Stomach (tissue), 9 donors: ENCODE results near the gene SKI. TPM values are rescaled to one million over a fixed set of nuclear protein-coding genes. Genes with fewer than 3 reads are reported as not detected.

Experiments
- DNase-seq, 2 donors: peaks; one replicate each; pipeline versions ENCODE4 v3.0.0 to v3.0.0-alpha.2; 2013 to 2019
- H3K27ac ChIP-seq, 5 donors: fragments of 200-600 bp in 4 of 5; sonication (generic) in 4 of 5; one replicate each; pipeline ENCODE4 v1.5.1; 2013 to 2019; ENCODE audit warnings: mild to moderate bottlenecking in 1 of 5, moderate library complexity in 1 of 5
- H3K27me3 ChIP-seq, 3 donors: fragments of 200-600 bp; sonication (generic); one replicate each; pipeline ENCODE4 v1.5.1; 2017 to 2019; ENCODE audit warnings: mixed run types in 1 of 3
- H3K36me3 ChIP-seq, 4 donors: fragments of 200-600 bp; sonication (generic); 1 replicate in 3 of 4; 2 replicates in 1 of 4; pipeline ENCODE4 v1.5.1; 2016 to 2019
- H3K4me1 ChIP-seq, 4 donors: fragments of 200-600 bp; sonication (generic); one replicate each; pipeline ENCODE4 v1.5.1; 2016 to 2019
- H3K4me3 ChIP-seq, 4 donors: fragments of 200-600 bp; sonication (generic) in 3 of 4; one replicate each; pipeline ENCODE4 v1.5.1; 2016 to 2019; ENCODE audit warnings: mild to moderate bottlenecking in 1 of 4
- H3K9me3 ChIP-seq, 4 donors: fragments of 200-600 bp; sonication (generic); one replicate each; pipeline ENCODE4 v1.5.1; 2016 to 2019
- EP300 ChIP-seq: sonication (generic); formaldehyde crosslinking; IDR thresholded peaks from one replicate; pipeline ENCODE4 v1.6.1; 2017; ENCODE audit warnings: antibody characterized with exemption
- POLR2A ChIP-seq, 4 donors: fragments of 450-650 bp; IDR thresholded peaks; one replicate each; pipeline ENCODE4 v1.6.1; 2016; ENCODE audit warnings: antibody characterized with exemption in 4 of 4, control low read depth in 2 of 4, mild to moderate bottlenecking in 1 of 4, moderate library complexity in 1 of 4
- POLR2AphosphoS5 ChIP-seq, 3 donors: sonication (generic); formaldehyde crosslinking; IDR thresholded peaks; one replicate each; pipeline ENCODE4 v1.6.1; 2016; ENCODE audit warnings: antibody characterized with exemption in 3 of 3
- WGBS, 5 donors: extraction: QIAGEN DNeasy Blood & Tissue Kit in 3 of 5; methylation state at CpG; one replicate each; pipeline versions ENCODE4 v1.1.5 to v1.1.7; 2013 to 2018; 5-methylcytosine and 5-hydroxymethylcytosine counted together
- intact Hi-C: fragments of 100-400 bp; cut with DNase I; formaldehyde crosslinking; loops from one replicate; pipeline ENCODE4 v1.15.1; 2023; ENCODE audit warnings: low total_unique reads
- polyA plus RNA-seq, 3 donors: library from polyadenylated mRNA; stranded (reverse); fragments of 200-250 nt; gene quantifications; one replicate each; pipeline ENCODE4 v1.2.3, GENCODE V29; 2013
- total RNA-seq, 5 donors: library from RNA; depleted of rRNA; stranded (reverse); fragments of >200 nt; gene quantifications; one replicate each; pipeline versions ENCODE4 v1.1.0 to v1.2.3, GENCODE V29; 2014 to 2016
- TF ChIP-seq, protein P1 (sequence below), 7 experiments: fragments of 450-650 bp in 4 of 7; fragments of 200-600 bp in 3 of 7; sonication (generic) in 3 of 7; IDR thresholded peaks; one replicate each; pipeline ENCODE4 v1.5.1; 2016 to 2019; ENCODE audit warnings: antibody characterized with exemption in 7 of 7, control low read depth in 2 of 7, mild to moderate bottlenecking in 1 of 7
- donor health status: healthy with polysubstance abuse.
- donor health status: Bipolar disorder and iron deficiency.
- donor health status: healthy.

SKI gene
- total and polyA plus RNA-seq, 8 donors, result 7.4 to 84.0 (median 21.0) TPM

DNA sequence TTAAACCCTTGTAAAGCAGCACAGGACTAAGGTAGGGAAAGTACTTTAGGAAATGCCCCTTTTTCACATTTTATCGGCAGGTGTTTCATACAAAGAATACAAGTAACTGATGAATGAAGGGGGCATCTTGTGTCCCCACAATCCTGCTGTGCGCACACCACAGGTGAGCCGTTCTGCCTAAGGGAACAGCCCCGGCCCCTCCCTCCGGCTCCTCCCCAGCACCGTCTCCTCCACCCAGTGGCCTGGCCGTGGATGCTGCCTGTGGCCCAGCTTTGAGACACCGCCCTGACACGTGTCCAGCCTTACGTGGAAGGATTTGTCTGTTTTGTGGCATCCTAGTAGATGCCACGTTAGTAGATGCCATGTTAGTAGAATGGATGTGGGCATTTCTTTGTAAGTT, 46.4 kb upstream of the SKI start:
- no peaks in the 10 kb centered on the region for H3K27me3 ChIP-seq
- no peak overlapping the region for H3K27ac ChIP-seq
- TF ChIP-seq POLR2AphosphoS5 (IDR thresholded peaks at IDR 0.05), result no peak
- TF ChIP-seq, protein P1, sequence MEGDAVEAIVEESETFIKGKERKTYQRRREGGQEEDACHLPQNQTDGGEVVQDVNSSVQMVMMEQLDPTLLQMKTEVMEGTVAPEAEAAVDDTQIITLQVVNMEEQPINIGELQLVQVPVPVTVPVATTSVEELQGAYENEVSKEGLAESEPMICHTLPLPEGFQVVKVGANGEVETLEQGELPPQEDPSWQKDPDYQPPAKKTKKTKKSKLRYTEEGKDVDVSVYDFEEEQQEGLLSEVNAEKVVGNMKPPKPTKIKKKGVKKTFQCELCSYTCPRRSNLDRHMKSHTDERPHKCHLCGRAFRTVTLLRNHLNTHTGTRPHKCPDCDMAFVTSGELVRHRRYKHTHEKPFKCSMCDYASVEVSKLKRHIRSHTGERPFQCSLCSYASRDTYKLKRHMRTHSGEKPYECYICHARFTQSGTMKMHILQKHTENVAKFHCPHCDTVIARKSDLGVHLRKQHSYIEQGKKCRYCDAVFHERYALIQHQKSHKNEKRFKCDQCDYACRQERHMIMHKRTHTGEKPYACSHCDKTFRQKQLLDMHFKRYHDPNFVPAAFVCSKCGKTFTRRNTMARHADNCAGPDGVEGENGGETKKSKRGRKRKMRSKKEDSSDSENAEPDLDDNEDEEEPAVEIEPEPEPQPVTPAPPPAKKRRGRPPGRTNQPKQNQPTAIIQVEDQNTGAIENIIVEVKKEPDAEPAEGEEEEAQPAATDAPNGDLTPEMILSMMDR (IDR thresholded peaks at IDR 0.05), result no peak
- no peak for TF ChIP-seq EP300
- no peak for TF ChIP-seq POLR2A (IDR thresholded peaks at IDR 0.05)
- WGBS, 5 donors, result 89 to 96% (median 95%) methylated on average over 11 of the region's 11 CpGs
- no peaks in the 10 kb centered on the region for H3K4me1 ChIP-seq
- no peaks in the 10 kb centered on the region for H3K9me3 ChIP-seq
- intact Hi-C loops, result no loop called here
- peaks cover 0 to 66% (median 54%) of the 10 kb centered on the region in 4 donors for H3K36me3 ChIP-seq
- no peak overlapping the region for H3K4me3 ChIP-seq
- DNase-seq, result no peak

DNA sequence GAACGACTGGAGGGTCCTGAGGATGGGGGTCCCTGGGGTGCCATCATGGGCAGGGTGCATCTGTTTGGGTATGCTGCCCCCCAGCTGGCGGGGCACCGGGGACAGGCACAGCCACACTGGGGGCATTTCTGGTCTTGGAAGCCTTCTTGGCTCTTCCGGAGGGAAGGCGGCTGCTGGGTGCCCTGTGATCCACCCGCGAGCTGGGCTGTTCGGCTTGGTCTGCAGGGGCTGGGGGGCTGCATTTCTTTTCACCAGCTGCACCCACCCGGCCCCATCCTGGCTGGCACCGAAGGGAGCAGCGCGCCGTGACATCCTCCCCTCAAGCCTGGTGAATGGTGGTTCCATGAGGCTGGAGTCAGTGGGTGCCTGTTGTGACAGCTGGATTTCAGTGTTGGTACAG, 45.7 kb upstream of the SKI start:
- peaks cover 0 to 69% (median 55%) of the 10 kb centered on the region in 4 donors for H3K36me3 ChIP-seq
- H3K4me3 ChIP-seq, result no peak overlapping the region
- TF ChIP-seq EP300 (no peak), POLR2AphosphoS5 (IDR thresholded peaks at IDR 0.05) (no peak), POLR2A (IDR thresholded peaks at IDR 0.05) (no peak)
- TF ChIP-seq, protein P1 (IDR thresholded peaks at IDR 0.05), result no peak
- no peaks in the 10 kb centered on the region for H3K27me3 ChIP-seq
- intact Hi-C loops, result no loop called here
- no peak overlapping the region for H3K27ac ChIP-seq
- H3K9me3 ChIP-seq, result no peaks in the 10 kb centered on the region
- no peaks in the 10 kb centered on the region for H3K4me1 ChIP-seq
- DNase-seq, result no peak
- WGBS, 5 donors, result 95 to 99% (median 96%) methylated on average over 8 to 13 of the region's 13 CpGs

DNA sequence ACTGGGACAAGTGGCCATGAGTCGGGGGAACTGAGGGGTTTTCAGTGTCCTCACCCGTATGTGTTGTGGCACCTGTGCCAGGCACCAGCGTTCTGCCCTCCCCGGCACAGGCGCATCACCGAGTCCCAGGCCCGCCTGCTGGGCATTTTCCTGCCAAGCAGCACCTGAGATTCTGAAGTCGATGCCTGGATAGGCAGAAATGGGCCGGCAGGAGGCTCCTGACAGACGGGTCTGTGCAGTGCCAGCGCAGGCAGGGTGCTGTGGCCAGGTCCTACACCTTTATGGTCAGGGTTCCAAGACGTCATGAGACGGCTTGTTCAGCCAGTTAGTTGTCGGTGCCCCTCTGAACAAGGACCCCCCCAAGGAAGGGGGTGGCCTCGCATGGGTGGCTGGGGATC, 44.2 kb upstream of the SKI start:
- H3K36me3 ChIP-seq, result peaks cover 0 to 53% (median 40%) of the 10 kb centered on the region in 4 donors
- no peak for DNase-seq
- peaks cover 0 to 2% (median 1%) of the 10 kb centered on the region in 4 donors for H3K4me1 ChIP-seq
- no peaks in the 10 kb centered on the region for H3K9me3 ChIP-seq
- 88 to 94% (median 92%) methylated on average over 15 of the region's 15 CpGs for WGBS, 5 donors
- H3K27me3 ChIP-seq, result no peaks in the 10 kb centered on the region
- no peak overlapping the region for H3K27ac ChIP-seq
- H3K4me3 ChIP-seq, result no peak overlapping the region
- intact Hi-C loops, result no loop called here
- TF ChIP-seq POLR2AphosphoS5 (IDR thresholded peaks at IDR 0.05) (no peak), POLR2A (IDR thresholded peaks at IDR 0.05) (no peak), EP300 (no peak)
- TF ChIP-seq, protein P1 (IDR thresholded peaks at IDR 0.05), result no peak

DNA sequence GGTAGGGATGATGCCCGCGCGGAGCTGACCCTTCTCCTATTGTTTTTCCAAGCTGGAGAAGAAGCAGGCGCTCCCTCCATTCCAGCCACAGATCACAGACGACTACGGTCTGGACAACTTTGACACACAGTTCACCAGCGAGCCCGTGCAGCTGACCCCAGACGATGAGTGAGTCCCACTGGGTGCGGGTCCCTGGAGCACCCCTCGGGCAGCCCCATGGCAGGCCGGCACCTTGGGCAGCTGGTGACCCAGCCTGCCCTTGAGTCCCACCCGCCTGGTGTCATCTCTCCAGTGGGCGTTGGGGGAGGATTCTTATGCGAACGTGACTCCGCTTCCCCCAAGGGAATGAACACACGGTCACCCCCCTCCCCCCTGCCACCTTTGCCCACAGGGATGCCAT, 43.6 kb upstream of the SKI start:
- WGBS, 5 donors, result 90 to 95% (median 94%) methylated on average over 9 to 18 of the region's 18 CpGs
- no peaks in the 10 kb centered on the region for H3K9me3 ChIP-seq
- no peak overlapping the region for H3K4me3 ChIP-seq
- H3K36me3 ChIP-seq, result peaks cover 0 to 49% (median 40%) of the 10 kb centered on the region in 4 donors
- H3K27me3 ChIP-seq, result no peaks in the 10 kb centered on the region
- H3K4me1 ChIP-seq, result peaks cover 0 to 7% (median 6%) of the 10 kb centered on the region in 4 donors
- intact Hi-C loops, result no loop called here
- DNase-seq, result no peak
- no peak overlapping the region for H3K27ac ChIP-seq
- no peak for TF ChIP-seq POLR2AphosphoS5 (IDR thresholded peaks at IDR 0.05)
- TF ChIP-seq, protein P1 (IDR thresholded peaks at IDR 0.05), result no peak
- no peak for TF ChIP-seq EP300
- TF ChIP-seq POLR2A (IDR thresholded peaks at IDR 0.05), result no peak
